Measurements from ENCODE around the gene TCL1B. TPM values are rescaled to one million over a fixed set of nuclear protein-coding genes. Genes with fewer than 3 reads are reported as not detected.

The TCL1B gene
- total RNA-seq, 4 donors from 2014 or later = not detected

- no peaks in the 10 kb centered on the region for H3K9me3 ChIP-seq
- peaks cover 0 to 64% (median 0%) of the 10 kb centered on the region in 4 donors for H3K27me3 ChIP-seq
- intact Hi-C loops (cut with DNase I) = no loop called here
- no peak overlapping the region for H3K4me3 ChIP-seq
- H3K36me3 ChIP-seq = no peaks in the 10 kb centered on the region
- no peaks in the 10 kb centered on the region for H3K4me1 ChIP-seq
- H3K27ac ChIP-seq (replicated peaks in 1 of 4) = no peak overlapping the region
- 47% methylated on average over 5 of the region's 5 CpGs for WGBS
- no peak for DNase-seq (ENCODE audit: extremely low spot score)
- no peak for TF ChIP-seq POLR2AphosphoS5 (IDR thresholded peaks at IDR 0.05)
- no peak for TF ChIP-seq POLR2A (IDR thresholded peaks at IDR 0.05; ENCODE audit: low read depth)
- no peak for TF ChIP-seq CTCF (IDR thresholded peaks at IDR 0.05)
- no peak for TF ChIP-seq EP300 (IDR thresholded peaks at IDR 0.05)
Measured at GRCh38 chr14:95689441-95689840, 3.2 kb downstream of the TCL1B start.

GRCh38 chr14:95690815-95691214, 4.6 kb downstream of the TCL1B start:
- 78% methylated on average over 10 of the region's 10 CpGs for WGBS
- DNase-seq (ENCODE audit: extremely low spot score) = no peak
- TF ChIP-seq POLR2A (IDR thresholded peaks at IDR 0.05; ENCODE audit: low read depth) (no peak), EP300 (IDR thresholded peaks at IDR 0.05) (no peak), CTCF (IDR thresholded peaks at IDR 0.05) (no peak), POLR2AphosphoS5 (IDR thresholded peaks at IDR 0.05) (no peak)
- H3K27me3 ChIP-seq = peaks cover 0 to 63% (median 0%) of the 10 kb centered on the region in 4 donors
- no peaks in the 10 kb centered on the region for H3K36me3 ChIP-seq
- H3K27ac ChIP-seq (replicated peaks in 1 of 4) = no peak overlapping the region
- no peaks in the 10 kb centered on the region for H3K9me3 ChIP-seq
- intact Hi-C loops (cut with DNase I) = no loop called here
- H3K4me3 ChIP-seq = no peak overlapping the region
- no peaks in the 10 kb centered on the region for H3K4me1 ChIP-seq

GRCh38 chr14:95691591-95691990, 5.4 kb downstream of the TCL1B start:
- TF ChIP-seq POLR2A (IDR thresholded peaks at IDR 0.05; ENCODE audit: low read depth) = no peak
- TF ChIP-seq EP300 (IDR thresholded peaks at IDR 0.05) = no peak
- no peak for TF ChIP-seq POLR2AphosphoS5 (IDR thresholded peaks at IDR 0.05)
- no peak for TF ChIP-seq CTCF (IDR thresholded peaks at IDR 0.05)
- Histone ChIP-seq H3K4me3 (no peak overlapping the region), H3K27ac (replicated peaks in 1 of 4) (no peak overlapping the region), H3K36me3 (no peaks in the 10 kb centered on the region), H3K9me3 (no peaks in the 10 kb centered on the region), H3K27me3 (peaks cover 0 to 63% (median 0%) of the 10 kb centered on the region in 4 donors), H3K4me1 (no peaks in the 10 kb centered on the region)
- no peak for DNase-seq (ENCODE audit: extremely low spot score)
- intact Hi-C loops (cut with DNase I) = no loop called here
- 83% methylated on average over 10 of the region's 10 CpGs for WGBS

DNA sequence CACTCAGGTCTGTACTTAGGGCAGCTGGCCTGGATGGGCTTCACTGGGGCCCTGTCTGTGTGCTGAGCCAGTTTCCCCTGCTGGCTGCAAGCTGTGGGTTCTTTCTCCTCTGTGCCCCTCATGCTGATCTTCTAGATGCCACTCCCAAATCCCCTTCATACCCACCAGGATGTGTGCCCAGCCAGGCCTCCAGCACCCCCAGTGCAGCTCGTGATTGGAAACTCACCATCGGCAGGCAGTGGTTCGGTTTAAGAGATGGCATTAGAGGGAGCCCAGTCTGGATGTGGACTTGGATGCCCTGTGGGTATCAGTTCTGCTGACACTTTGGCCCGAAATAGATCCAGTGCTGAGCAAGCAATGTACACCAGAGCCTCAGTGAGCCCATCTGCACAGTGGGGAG, 5.9 kb downstream of the TCL1B start:
- peaks cover 0 to 64% (median 0%) of the 10 kb centered on the region in 4 donors for H3K27me3 ChIP-seq
- intact Hi-C loops (cut with DNase I) = no loop called here
- no peaks in the 10 kb centered on the region for H3K4me1 ChIP-seq
- no peaks in the 10 kb centered on the region for H3K9me3 ChIP-seq
- H3K36me3 ChIP-seq = no peaks in the 10 kb centered on the region
- no peak for DNase-seq (ENCODE audit: extremely low spot score)
- TF ChIP-seq POLR2AphosphoS5 (IDR thresholded peaks at IDR 0.05) (no peak), POLR2A (IDR thresholded peaks at IDR 0.05; ENCODE audit: low read depth) (no peak), EP300 (IDR thresholded peaks at IDR 0.05) (no peak)
- no peak overlapping the region for H3K4me3 ChIP-seq
- WGBS = 84% methylated on average over 4 of the region's 4 CpGs
- no peak overlapping the region for H3K27ac ChIP-seq (replicated peaks in 1 of 4)

DNA sequence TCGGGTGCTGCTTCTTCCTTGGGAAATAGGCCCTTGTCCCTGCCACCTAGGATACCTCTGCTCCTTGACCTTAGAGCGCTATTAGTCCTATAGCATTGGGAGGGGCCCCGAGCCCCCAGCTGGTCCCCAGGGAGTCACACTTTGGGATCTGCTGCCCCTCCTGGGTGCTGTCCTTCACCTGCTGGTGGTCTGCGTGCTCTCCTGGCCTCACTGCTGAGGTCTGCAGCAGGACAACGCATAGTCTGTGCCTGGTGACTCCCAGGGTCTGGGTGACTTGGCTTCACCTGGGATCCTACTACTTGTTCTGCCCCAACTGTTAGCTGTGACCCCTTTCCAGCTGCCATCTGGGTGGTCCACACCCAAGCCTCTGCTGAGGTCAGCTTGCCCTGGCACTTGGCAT, 8.8 kb downstream of the TCL1B start:
- Histone ChIP-seq H3K9me3 (no peaks in the 10 kb centered on the region), H3K4me1 (no peaks in the 10 kb centered on the region), H3K27me3 (peaks cover 0 to 68% (median 0%) of the 10 kb centered on the region in 4 donors), H3K36me3 (no peaks in the 10 kb centered on the region), H3K4me3 (no peak overlapping the region), H3K27ac (replicated peaks in 1 of 4) (no peak overlapping the region)
- no peak for TF ChIP-seq EP300 (IDR thresholded peaks at IDR 0.05)
- TF ChIP-seq POLR2A (IDR thresholded peaks at IDR 0.05; ENCODE audit: low read depth) = no peak
- no peak for TF ChIP-seq POLR2AphosphoS5 (IDR thresholded peaks at IDR 0.05)
- no peak for TF ChIP-seq CTCF (IDR thresholded peaks at IDR 0.05)
- intact Hi-C loops (cut with DNase I) = no loop called here
- WGBS = 62% methylated on average over 3 of the region's 5 CpGs
- no peak for DNase-seq (ENCODE audit: extremely low spot score)
